GM12892 (cell line): ENCODE data around the gene FGD4.

ENCODE experiments used
- POLR2A ChIP-seq: IDR thresholded peaks from 2 replicates; pipeline ENCODE4 v1.6.1; 2011; ENCODE audit warnings: low read depth, low read length, control low read depth
- POLR2AphosphoS5 ChIP-seq: IDR thresholded peaks from 2 replicates; pipeline ENCODE4 v1.6.1; 2011; ENCODE audit warnings: low read depth, low read length, control low read depth

- TF ChIP-seq POLR2A (no peak), POLR2AphosphoS5 (no peak)
These were observed 55.5 kb downstream of the FGD4 start for GRCh38 chr12:32454866-32455265.
